ENCODE measurements around the gene PDGFRB.

PDGFRB gene

GRCh38 chr5:150125334-150125733 is 30.3 kb downstream of the PDGFRB start:
- TF ChIP-seq CTCF (conservative IDR thresholded peaks at IDR 0.05), result no peak
- no peak overlapping the region for H3K27ac ChIP-seq

GRCh38 chr5:150124596-150124995 is 31.0 kb downstream of the PDGFRB start:
- TF ChIP-seq CTCF (conservative IDR thresholded peaks at IDR 0.05), result no peak
- H3K27ac ChIP-seq, result no peak overlapping the region

- no peak for TF ChIP-seq CTCF (conservative IDR thresholded peaks at IDR 0.05)
- no peak overlapping the region for H3K27ac ChIP-seq
These were observed 31.5 kb downstream of the PDGFRB start for GRCh38 chr5:150124111-150124557.

GRCh38 chr5:150123542-150123941 is 32.1 kb downstream of the PDGFRB start:
- H3K27ac ChIP-seq, result no peak overlapping the region
- TF ChIP-seq CTCF (conservative IDR thresholded peaks at IDR 0.05), result no peak

GRCh38 chr5:150122536-150123481 is 32.8 kb downstream of the PDGFRB start:
- H3K27ac ChIP-seq, result no peak overlapping the region
- TF ChIP-seq CTCF (conservative IDR thresholded peaks at IDR 0.05), result no peak

- no peak for TF ChIP-seq CTCF (conservative IDR thresholded peaks at IDR 0.05)
- H3K27ac ChIP-seq, result no peak overlapping the region
These were observed 33.5 kb downstream of the PDGFRB start for GRCh38 chr5:150122158-150122510.

- TF ChIP-seq CTCF (conservative IDR thresholded peaks at IDR 0.05), result no peak
- H3K27ac ChIP-seq, result no peak overlapping the region
These were observed 34.0 kb downstream of the PDGFRB start for GRCh38 chr5:150121448-150122157.

Measured in VCaP (cell line).